Ovary (tissue), 9 donors: ENCODE data around the gene NANP. TPM values are rescaled to one million over a fixed set of nuclear protein-coding genes. Genes with fewer than 3 reads are reported as not detected.
"Not testable (repeated sequence)": the region's sequence is repeated elsewhere in the genome, so short reads cannot be mapped to it uniquely, and the experiment has no call there.

Source experiments
- DNase-seq, 5 donors: peaks; one replicate each; pipeline ENCODE4 v3.0.0-alpha.2; 2019 to 2020
- H3K27ac ChIP-seq, 2 donors: fragments of 200-600 bp; one replicate each; pipeline versions ENCODE4 v1.5.1 to v1.8.0; 2019 to 2022
- H3K27me3 ChIP-seq: fragments of 200-600 bp; one replicate; pipeline ENCODE4 v1.8.0; 2022
- H3K36me3 ChIP-seq: fragments of 200-600 bp; sonication (generic); one replicate; pipeline ENCODE4 v1.5.1; 2019
- H3K4me1 ChIP-seq: one replicate; pipeline ENCODE4 v1.8.1; 2013; ENCODE audit warnings: mild to moderate bottlenecking, moderate library complexity; ENCODE audit not compliant: insufficient read depth
- H3K4me3 ChIP-seq: fragments of 200-600 bp; sonication (generic); one replicate; pipeline ENCODE4 v1.5.1; 2017
- H3K9me3 ChIP-seq, 2 donors: fragments of 200-600 bp in 1 of 2; sonication (generic) in 1 of 2; one replicate each; pipeline versions ENCODE4 v1.5.1 to v1.8.1; 2013 to 2019; ENCODE audit warnings: mild to moderate bottlenecking in 1 of 2, moderate library complexity in 1 of 2
- EP300 ChIP-seq: sonication (generic); formaldehyde crosslinking; IDR thresholded peaks from one replicate; pipeline ENCODE4 v1.6.1; 2017; ENCODE audit warnings: antibody characterized with exemption
- POLR2A ChIP-seq: fragments of 450-650 bp; IDR thresholded peaks from one replicate; pipeline ENCODE4 v1.6.1; 2017; ENCODE audit warnings: antibody characterized with exemption, mild to moderate bottlenecking, moderate library complexity
- WGBS, 3 donors: extraction: QIAGEN DNeasy Blood & Tissue Kit in 1 of 3; methylation state at CpG; one replicate each; pipeline versions ENCODE4 v1.1.5 to v1.1.7; 2013 to 2017; 5-methylcytosine and 5-hydroxymethylcytosine counted together
- intact Hi-C, 4 donors: fragments of 100-400 bp; cut with DNase I; formaldehyde crosslinking; loops; one replicate each; pipeline versions ENCODE4 v1.11.0 to v1.15.1; 2022 to 2023
- polyA plus RNA-seq, 2 donors: library from polyadenylated mRNA; stranded (reverse); fragments of 200-250 nt in 1 of 2; fragments of 350-450 nt in 1 of 2; fragmentation: Illumina TruSeq in 1 of 2; extraction: RNeasy Lipid Tissue Mini Kit (QIAGEN cat#74804) in 1 of 2; gene quantifications; one replicate each; pipeline ENCODE4 v1.2.3, GENCODE V29; 2013 to 2014
- total RNA-seq, 7 donors: library from RNA; depleted of rRNA in 2 of 7; stranded (reverse); fragments of >200 nt in 2 of 7; fragmentation: NEBNext Ultra II Directional in 3 of 7; extraction: Animal tissue kit (Norgen Biotek cat#: 25700) in 3 of 7; gene quantifications; one replicate each; pipeline versions ENCODE4 v1.1.0 to v1.2.4, GENCODE V29; 2016 to 2023
- TF ChIP-seq, protein P1 (sequence below), 3 donors: fragments of 450-650 bp in 2 of 3; fragments of 200-600 bp in 1 of 3; IDR thresholded peaks; one replicate each; pipeline versions ENCODE4 v1.5.1 to v1.8.0; 2016 to 2022; ENCODE audit warnings: antibody characterized with exemption in 3 of 3, mild to moderate bottlenecking in 1 of 3
- donor health status: DM: no; HTN: no; CAD: no; lungs with moderate emphysema.
- donor health status: DM: no; HTN: no; CAD: no.
- donor health status: Bipolar disorder and iron deficiency.
- donor health status: DM: yes; HTN: yes; CAD: no.
- donor health status: DM: no; HTN: no; CAD: no.
- donor health status: DM: yes; HTN: yes; CAD: no.

The NANP gene
- total and polyA plus RNA-seq, 9 donors: 1.9 to 8.1 (median 4.9) TPM

DNA sequence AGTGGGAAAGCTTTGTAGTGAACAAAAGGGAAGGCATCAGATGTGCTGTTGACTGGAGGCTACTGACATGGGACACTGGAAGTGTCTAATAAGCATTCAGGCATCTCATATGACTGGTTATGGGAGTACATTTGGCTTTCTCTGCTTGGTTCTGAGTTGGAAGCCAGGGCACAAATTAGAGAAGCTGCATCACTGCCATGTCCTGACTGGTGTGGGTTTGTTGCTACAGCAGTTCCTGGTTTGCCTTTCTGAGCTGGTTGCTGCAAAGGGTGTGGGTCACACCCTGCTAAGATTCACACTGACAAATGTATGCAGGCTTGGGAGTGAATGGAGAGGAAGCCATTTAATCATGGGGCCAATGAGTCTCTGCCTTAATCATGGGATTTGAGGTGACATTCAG lies 36.2 kb upstream of the NANP start:
- no peak overlapping the region for H3K27ac ChIP-seq
- H3K36me3 ChIP-seq: no peaks in the 10 kb centered on the region
- intact Hi-C loops: no loop called here
- H3K9me3 ChIP-seq: no peaks in the 10 kb centered on the region
- no peaks in the 10 kb centered on the region for H3K27me3 ChIP-seq
- no peak for TF ChIP-seq POLR2A
- TF ChIP-seq, protein P1, sequence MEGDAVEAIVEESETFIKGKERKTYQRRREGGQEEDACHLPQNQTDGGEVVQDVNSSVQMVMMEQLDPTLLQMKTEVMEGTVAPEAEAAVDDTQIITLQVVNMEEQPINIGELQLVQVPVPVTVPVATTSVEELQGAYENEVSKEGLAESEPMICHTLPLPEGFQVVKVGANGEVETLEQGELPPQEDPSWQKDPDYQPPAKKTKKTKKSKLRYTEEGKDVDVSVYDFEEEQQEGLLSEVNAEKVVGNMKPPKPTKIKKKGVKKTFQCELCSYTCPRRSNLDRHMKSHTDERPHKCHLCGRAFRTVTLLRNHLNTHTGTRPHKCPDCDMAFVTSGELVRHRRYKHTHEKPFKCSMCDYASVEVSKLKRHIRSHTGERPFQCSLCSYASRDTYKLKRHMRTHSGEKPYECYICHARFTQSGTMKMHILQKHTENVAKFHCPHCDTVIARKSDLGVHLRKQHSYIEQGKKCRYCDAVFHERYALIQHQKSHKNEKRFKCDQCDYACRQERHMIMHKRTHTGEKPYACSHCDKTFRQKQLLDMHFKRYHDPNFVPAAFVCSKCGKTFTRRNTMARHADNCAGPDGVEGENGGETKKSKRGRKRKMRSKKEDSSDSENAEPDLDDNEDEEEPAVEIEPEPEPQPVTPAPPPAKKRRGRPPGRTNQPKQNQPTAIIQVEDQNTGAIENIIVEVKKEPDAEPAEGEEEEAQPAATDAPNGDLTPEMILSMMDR (IDR thresholded peaks at IDR 0.05): no peak
- no peak for TF ChIP-seq EP300
- no peak for DNase-seq
- H3K4me1 ChIP-seq: no peaks in the 10 kb centered on the region
- no peak overlapping the region for H3K4me3 ChIP-seq

DNA sequence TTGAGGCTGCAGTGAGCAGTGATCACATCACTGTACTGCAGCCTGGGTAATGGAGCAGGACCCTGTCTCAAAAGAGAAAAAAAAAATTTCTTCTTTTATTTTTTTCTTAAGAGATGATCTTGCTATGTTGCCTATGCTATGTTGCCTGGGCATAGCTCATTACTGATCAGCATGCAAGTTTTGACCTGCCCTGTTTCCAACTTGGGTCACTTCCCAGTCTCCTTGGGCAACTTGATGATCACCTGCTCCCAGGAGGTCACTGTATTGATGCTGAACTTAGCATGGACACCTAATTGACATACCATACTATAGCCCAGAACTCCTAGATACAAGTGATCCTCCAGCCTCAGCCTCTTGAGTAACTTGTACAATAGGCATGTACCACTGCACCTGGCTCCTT lies 30.7 kb upstream of the NANP start:
- Histone ChIP-seq H3K27ac (no peak overlapping the region), H3K9me3 (no peaks in the 10 kb centered on the region), H3K4me1 (no peaks in the 10 kb centered on the region), H3K36me3 (no peaks in the 10 kb centered on the region), H3K27me3 (no peaks in the 10 kb centered on the region), H3K4me3 (no peak overlapping the region)
- TF ChIP-seq, protein P1 (IDR thresholded peaks at IDR 0.05): no peak
- TF ChIP-seq POLR2A (no peak), EP300 (no peak)
- intact Hi-C loops: no loop called here
- DNase-seq: no peak

DNA sequence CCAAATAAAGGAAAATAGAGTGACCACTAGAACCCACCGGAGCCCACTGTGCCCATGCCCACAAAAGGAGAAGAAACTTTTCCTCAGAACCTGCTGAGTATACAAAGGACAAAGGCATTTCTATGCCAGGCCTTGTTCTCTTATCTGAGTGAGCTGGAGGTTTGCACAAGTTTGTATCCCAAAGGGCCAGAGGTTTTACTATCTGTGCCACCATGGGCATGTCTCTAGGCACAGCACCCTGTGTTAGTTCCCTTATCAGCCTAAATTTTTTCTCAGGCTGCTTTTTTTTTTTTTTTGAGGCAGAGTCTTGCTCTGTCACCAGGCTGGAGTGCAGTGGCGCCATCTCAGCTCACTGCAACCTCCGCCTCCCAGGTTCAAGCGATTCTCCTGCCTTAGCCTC lies 29.1 kb upstream of the NANP start:
- H3K27me3 ChIP-seq, intact Hi-C loops, H3K4me3 ChIP-seq, H3K4me1 ChIP-seq, H3K27ac ChIP-seq, H3K9me3 ChIP-seq, H3K36me3 ChIP-seq, DNase-seq: not testable (repeated sequence)
- WGBS, 3 donors: 98 to 100% (median 99%) methylated on average over 4 of the region's 4 CpGs

DNA sequence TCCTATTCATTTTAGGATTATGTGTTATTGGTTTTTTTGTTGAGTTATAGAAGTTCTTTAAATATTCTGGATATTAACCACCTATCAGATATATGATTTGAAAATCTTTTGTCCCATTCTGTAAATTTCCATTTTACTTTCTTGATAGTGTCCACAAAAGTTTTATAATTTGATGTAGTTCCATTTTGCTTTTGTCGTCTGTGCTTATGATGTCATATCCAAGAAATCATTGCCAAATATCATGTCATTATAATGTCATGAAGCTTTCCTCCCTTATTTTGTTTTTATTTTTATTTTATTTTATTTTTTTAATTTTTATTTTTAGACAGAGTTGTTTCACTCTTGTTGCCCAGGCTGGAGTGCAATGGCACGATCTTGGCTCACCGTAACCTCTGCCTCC lies 21.0 kb upstream of the NANP start:
- no peaks in the 10 kb centered on the region for H3K9me3 ChIP-seq
- no peaks in the 10 kb centered on the region for H3K27me3 ChIP-seq
- WGBS, 3 donors: 80 to 99% (median 99%) methylated on average over 3 of the region's 3 CpGs
- DNase-seq: no peak
- TF ChIP-seq EP300 (no peak), POLR2A (no peak)
- TF ChIP-seq, protein P1 (IDR thresholded peaks at IDR 0.05): no peak
- H3K4me3 ChIP-seq: no peak overlapping the region
- H3K27ac ChIP-seq: no peak overlapping the region
- no peaks in the 10 kb centered on the region for H3K4me1 ChIP-seq
- H3K36me3 ChIP-seq: no peaks in the 10 kb centered on the region
- intact Hi-C loops: no loop called here

DNA sequence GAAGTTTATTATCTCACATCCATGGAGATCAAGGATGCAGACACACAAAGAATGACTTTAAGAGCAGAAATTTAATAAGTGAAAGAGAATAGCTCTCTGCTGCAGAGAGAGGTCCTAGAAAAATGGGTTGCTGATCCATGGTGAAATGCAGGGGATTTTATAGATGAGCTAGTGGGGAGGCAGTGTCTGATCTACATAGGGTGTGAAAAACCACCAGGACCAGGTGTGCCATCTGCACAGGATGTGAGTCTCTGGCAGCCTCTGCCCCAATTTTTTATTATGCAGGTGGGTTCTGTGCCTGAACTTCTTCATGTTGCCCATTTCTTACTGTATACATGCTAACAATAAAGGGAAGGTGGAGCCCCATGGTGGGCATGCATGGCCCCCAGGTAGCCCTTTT lies 19.9 kb upstream of the NANP start:
- Histone ChIP-seq H3K4me3 (no peak overlapping the region), H3K4me1 (no peaks in the 10 kb centered on the region), H3K9me3 (no peaks in the 10 kb centered on the region), H3K36me3 (no peaks in the 10 kb centered on the region), H3K27me3 (no peaks in the 10 kb centered on the region), H3K27ac (no peak overlapping the region)
- intact Hi-C loops: no loop called here
- DNase-seq: no peak
- no peak for TF ChIP-seq EP300
- TF ChIP-seq POLR2A: no peak
- TF ChIP-seq, protein P1 (IDR thresholded peaks at IDR 0.05): no peak
